Epidermal melanocyte (primary cell): Measurements from ENCODE around the gene STK16.

ENCODE experiments used
- DNase-seq: peaks from one replicate; pipeline ENCODE4 v3.0.0; 2011; ENCODE audit warnings: low spot score; ENCODE audit not compliant: insufficient read length

The STK16 gene

DNA sequence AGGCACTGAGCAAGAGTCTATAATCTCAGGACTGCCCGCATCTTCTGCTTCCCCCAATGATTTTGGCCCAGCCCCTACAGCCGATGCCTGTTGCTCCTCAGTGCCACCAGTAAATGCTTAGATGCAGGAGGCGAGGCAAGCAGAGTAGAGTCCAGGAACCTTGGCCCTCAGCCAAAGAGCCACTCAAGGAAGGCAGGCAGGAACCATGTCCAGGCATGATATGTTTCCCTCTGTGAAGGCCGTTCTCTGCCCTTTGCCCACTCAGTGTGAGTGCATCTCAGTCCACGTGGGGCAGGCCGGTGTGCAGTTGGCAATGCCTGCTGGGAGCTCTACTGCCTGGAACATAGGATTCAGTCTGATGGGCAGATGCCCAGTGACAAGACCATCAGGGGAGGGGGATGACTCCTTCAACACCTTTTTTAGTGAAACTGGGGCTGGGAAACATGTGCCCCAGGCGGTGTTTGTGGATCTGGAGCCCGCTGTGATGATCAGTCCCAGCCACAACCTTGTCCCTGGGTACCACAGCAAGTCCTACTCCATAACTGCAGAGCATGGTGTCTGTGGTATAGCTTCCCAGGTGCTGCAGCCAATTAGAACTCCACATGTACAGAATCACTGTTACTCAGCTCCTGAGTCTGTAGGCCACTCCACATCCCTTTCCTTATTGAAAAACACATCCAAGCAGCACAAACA is 24.2 kb downstream of the STK16 start:
- DNase-seq, result no peak

DNA sequence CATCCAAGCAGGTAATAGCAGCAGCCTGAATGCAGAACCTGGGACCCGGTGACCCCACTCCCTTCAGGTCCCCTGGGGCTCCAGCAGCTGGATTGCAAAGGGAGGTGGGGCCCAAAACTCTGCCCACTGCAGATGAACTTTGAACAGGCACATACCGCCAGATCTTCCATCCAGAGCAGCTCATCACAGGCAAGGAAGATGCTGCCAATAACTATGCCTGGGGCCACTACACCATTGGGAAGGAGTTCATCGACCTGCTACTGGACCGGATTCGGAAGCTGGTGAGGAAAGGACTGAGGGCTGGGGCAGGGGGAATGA is 24.7 kb downstream of the STK16 start:
- DNase-seq, result no peak

DNA sequence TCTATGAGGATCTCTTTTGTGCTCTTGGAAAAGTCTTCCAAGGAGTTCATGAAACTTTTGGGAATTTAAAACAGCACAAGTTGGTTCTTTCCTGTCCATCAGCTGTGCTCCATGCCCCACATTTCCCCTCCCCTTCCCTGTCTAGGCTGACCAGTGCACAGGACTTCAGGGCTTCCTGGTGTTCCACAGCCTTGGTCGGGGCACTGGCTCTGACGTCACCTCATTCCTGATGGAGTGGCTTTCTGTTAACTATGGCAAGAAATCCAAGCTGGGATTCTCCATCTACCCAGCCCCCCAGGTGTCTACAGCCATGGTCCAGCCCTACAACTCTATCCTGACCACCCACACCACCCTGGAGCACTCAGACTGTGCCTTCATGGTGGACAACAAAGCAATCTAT is 25.7 kb downstream of the STK16 start:
- no peak for DNase-seq

DNA sequence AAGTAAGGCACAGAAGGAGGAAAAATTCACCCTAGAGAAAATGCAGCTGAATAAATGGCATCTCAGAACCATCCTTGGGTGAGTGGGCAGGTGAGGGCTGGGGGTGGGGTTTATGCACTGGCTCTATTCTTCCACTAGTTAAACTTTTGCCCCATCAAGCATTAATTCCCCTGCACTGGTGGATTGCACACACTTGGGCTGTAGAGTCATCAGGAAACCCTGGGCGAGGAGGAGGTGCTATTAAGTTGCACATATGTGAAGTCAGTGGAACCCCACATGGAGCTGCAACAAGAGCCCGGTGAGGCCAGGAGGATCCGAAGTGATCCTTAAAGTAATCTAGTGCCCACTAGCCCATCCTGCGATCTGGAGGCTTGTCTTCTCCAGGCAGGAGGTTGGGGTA is 27.1 kb downstream of the STK16 start:
- no peak for DNase-seq

DNA sequence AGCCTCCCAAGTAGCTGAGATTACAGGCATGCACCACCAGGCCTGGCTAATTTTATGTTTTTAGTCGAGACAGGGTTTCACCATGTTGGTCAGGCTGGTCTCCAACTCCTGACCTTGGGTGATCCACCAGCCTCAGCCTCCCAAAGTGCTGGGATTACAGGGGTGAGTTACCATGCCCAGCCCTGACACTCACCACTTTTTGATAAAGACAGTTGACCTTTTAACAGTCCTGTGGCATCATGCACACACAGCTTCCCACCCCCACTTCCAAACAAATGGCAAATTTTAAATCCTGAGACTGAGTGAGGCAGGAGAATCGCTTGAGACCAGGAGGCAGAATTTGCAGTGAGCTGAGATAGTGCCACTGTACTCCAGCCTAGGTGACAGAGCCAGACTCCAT is 27.7 kb downstream of the STK16 start:
- DNase-seq, result no peak

DNA sequence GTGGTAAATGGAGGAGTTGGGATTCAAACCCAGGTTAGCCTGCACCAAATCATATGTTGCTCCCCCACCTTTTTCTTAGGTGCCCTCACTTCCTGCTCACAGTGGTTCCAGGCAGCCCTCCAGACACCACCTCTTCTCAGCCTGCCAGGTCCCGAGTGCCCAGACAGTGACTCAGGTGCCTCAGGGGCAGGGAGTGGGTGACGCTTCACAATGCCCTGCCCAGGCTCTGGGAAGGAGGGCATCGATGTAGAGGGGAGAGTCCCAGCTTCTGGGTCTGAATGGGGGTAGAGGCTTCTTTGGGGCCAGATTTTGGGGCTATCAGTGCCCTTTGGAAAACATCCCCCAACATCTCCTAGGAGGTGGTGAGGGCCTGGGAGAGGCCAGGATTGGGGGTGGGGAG is 28.7 kb downstream of the STK16 start:
- DNase-seq, result no peak

DNA sequence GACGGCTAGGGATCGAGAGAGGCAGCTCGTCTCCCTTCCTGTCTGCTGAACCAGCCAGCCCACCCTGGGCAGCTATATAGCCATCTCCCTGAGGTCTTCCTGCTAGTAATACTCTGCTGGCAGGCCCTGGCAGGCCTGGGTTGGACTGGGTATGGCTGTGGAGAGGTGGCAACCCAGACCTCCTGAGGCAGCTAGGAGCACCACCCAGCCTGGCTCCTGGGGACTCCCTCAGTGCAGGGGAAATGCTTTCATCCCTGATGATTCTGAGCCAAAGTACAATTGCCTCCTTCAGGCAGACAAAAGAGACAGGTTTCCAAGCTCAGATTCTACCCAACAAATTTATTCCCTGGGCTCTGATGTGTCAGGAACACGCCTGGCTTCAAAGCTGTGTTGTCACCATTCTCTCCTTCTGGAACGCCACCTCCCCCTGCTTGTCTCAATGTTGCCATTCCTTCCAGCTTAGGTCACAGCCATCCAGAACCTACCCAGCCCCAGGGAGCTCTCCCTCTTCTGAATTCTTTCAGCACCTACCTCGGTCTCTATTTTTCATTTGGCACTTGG is 29.2 kb downstream of the STK16 start:
- DNase-seq, result no peak

DNA sequence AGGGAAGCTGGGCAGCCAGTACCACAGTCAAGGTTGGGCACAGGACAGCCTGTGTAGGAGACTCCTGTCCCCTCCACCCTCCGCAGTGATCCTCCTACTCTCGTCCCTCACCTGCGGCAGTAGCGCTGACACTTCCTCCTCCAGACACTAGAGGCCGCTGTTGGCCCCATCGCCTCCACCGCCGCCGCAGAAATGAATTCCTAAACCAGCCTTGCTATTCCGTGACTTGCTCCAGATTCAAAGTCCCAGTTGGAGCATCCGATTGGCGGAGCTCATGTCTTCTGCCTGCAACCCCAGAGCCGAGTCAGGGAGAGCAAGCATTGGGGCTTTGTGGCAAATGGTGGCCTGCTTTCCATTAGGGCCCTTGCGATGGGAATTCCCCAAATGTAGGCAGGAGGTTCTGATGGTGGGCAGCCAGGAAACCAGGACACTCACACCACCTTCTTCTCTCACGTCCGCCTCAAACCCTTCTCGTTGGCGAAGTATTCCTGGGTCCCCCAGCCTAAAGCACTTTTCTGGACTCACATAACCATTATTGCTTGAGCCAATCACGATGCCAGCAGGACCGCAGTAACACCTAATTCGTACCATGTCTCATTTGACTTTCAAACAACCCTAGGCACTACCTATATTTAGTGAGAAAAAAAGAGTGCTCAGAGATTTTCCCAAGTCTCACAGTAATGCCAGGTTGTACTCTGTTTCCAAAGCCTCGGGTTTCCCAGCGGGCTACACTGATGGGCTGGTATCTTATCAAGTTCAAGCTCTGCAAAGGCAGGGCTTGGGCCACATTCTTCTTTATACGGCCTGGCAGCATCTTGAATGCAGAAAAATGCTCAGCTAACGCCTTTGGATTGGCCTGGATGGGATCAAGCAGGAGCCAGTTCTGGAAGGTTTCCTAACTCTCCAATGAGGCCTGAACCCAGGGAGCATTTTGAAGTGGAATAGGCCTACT is 32.7 kb downstream of the STK16 start:
- DNase-seq, result peak; percentile 60

DNA sequence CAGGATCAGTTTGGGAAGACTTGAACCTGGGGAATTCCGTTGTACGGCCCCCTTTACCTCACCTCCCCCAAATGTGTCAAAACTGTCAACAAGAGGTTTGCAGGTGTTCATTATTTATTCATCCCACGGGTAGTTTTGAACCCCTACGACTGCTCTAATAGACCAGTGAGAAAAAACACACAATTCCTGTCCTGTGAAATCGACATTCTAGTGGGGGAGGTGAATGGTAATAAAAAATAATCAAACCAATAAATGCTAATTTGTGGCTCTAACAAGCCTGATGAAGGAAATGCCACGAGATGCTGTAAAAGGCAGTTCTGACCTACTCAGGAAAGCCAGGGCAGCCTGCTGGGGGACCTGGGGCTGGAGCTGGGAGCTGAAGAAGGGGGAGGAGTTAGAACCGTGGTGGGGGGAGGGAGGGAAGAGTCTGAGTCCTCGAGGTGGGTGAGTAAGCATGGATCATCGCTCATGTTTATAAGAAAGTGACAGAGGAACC is 33.4 kb downstream of the STK16 start:
- DNase-seq, result no peak

DNA sequence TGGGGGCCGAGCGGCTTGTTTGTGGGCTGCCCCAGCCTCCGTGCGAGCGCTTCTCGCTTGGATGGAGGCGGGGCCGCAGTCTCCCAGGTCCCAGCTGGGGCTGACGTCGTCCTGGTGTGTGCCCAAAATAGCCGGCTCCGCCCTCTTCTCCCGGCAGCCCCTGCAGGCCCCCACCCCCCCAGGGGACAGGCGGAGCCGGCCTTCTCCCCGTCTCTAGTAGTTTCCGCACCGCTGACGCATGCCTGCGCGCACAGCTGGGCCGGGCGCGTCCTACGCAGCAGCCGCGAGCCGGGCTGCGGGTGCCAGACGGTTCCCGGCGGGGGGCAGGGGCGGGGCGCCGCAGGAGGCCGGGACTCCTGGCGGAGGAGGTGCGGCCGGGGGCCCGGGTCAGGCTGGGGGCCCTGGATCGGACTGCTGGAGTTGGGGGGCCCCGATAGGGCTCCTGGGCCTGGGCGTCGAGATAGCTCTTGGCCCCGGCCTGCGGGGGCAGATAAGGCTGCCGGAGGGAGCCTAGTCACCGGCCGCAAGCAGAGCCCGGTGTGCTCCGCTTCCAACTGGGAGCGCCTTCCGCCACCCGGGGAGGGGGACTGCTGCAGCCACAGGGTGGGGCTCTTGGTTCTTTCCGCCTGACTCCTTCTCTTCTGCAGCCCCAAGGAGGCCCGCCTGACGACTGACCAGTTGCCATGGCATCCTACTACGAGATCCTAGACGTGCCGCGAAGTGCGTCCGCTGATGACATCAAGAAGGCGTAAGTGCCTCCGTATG is 34.1 kb downstream of the STK16 start, which contains the start of gene DNAJB2:
Gene DNAJB2 (plus strand): TSS at position 216 of the 765 bp plus-strand sequence. CDS start 468 bp downstream, at position 684.
- DNase-seq, result peak; percentile 99

DNA sequence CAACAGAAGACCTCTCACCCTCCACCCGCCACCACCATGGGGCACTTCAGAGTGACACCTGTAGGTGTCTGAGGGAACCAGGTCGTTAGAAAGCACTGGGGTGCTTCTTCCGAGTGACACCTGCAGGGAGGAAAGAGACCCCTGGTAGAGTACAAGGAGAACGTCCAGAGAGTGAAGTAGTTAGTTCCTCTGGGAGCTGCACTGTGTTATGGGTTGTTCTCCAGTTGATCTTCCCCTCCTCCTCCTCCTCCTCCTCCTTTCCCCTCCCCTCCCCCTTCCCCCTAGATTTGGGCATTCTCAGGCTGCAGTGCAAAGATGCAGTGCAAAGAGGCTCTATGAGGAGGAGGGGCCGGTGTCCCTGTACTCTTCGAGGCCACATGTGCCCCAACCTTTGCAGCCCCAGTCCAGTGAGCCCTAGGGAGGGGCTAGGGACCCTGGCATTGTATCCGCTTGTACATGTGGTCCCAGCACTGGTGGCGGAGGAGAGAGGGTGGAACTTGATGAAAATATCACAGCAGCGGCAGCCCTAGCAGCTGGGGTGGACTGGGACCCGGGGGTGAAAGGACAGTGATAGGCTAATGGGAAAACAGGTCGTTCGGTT is 34.7 kb downstream of the STK16 start:
- no peak for DNase-seq

DNA sequence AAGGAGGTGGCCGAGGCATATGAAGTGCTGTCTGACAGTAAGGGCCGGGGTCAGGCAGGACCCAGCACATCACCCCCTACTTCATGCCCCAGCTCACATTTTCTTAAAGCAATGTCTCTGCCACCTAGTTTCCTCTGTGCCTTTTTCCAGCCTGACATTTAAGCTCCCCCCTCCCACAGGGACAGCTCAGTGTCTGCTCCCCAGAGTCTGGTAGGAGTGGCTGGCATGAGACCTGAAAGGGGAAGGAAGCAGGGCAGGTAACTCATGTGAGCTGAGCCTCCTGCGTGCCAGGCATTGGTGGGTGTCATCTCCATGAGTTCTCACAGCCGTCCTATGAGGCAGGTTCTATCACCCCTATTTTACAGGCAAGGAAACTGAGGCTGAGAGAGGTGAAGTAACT is 35.4 kb downstream of the STK16 start:
- DNase-seq, result no peak

DNA sequence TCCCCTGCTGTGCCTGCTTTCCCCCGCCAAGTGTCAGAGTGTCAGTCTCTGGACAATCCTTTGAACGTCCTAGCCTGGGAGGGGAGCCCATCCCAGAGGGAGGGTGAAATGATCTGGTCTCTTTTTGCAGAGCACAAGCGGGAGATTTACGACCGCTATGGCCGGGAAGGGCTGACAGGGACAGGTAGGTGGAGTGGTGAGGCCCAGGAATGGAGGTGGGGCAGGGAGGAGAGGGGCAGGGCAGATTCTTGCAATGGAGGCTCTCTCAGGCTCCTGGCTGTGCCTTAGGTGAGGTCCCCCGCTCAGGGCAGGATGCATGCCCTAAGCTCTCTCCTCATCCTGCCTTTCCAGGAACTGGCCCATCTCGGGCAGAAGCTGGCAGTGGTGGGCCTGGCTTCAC is 36.3 kb downstream of the STK16 start:
- no peak for DNase-seq

DNA sequence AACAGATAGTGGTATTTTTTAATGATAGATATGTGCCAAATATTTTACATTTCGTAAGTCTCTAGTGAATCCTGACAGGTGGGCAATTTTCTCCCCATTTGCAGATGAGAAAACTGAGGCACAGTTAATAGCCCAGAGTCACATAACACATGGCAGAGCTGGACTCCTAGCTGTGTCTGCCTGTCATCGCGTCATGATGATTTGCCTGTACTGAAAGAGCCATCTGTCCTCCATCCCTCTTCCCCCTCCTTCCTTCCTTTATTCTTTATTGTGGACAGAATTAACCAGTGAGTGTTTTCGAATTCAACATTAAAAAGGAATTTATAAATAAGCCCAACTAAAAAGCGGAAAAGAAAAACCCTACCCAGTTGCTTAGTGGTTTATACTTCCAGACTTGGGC is 37.1 kb downstream of the STK16 start:
- DNase-seq, result no peak

DNA sequence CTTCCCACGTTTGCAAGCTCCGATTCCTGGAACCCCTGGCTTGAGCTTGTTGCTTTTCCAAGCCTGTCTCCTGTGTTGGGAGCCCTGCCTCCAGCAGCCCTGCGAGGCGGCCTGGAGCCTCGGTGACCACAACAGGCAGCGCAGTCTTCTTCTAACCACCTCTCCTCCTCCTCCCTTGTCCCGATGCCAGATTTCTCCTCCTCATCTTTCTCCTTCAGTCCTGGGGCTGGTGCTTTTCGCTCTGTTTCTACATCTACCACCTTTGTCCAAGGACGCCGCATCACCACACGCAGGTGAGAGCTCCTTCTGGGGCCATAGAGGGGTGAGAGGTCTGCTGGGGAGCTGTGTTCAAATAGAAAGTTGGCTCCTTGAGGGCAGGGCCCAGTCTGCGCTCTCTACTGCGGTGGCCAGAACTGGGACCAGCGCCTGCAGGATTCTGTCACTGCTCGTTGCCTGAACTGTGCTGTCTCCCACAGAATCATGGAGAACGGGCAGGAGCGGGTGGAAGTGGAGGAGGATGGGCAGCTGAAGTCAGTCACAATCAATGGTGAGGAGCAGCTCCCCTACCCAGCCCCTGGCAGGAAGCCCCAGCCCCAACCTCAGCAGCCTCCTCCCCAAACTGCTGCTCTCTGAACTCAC is 37.8 kb downstream of the STK16 start:
- no peak for DNase-seq

DNA sequence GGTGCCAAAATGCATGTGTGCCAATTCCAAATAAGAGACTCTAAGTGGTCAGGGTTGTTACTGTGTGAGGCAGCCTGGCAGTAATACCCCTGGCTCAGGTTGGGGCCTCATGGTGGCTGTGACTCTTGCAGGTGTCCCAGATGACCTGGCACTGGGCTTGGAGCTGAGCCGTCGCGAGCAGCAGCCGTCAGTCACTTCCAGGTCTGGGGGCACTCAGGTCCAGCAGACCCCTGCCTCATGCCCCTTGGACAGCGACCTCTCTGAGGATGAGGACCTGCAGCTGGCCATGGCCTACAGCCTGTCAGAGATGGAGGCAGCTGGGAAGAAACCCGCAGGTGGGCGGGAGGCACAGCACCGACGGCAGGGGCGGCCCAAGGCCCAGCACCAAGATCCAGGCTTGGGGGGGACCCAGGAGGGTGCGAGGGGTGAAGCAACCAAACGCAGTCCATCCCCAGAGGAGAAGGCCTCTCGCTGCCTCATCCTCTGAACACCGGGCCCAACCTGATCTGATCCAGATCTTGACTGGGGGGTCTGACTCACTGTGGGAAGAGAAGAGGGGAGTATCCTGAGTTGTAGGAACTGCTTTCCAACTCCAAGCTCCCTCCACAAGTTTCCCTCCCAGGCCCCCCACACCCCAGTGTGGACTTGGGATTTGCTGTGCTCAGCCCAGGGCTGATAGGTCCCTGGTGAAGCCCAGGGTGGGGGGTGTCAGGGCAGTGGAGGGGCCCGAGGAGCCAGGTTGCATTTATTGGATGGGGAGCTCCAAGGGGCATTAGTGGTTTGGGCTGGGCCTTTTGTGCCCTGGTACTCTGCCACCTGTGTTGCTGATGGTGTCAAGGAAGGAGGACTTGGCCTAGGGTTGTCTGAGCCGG is 39.5 kb downstream of the STK16 start:
- DNase-seq, result no peak

DNA sequence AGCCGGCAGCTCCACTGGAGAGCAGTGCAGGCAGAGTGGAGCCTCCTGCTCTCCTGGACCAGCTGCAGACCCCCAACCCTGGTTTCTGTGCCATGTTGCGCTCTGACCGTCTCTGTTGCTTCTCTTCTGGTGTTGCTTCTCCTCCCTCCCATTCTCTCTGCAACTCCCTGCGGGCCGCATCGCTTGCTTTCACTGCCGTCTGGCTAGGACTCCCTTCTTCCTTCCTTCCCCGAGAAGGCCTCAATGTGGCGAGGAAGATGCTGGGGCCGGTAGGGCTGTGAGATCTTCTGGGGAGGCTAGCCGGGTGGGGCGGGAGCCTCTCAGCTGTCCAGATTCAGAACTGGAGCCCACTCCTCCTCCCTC is 40.1 kb downstream of the STK16 start:
- no peak for DNase-seq

DNA sequence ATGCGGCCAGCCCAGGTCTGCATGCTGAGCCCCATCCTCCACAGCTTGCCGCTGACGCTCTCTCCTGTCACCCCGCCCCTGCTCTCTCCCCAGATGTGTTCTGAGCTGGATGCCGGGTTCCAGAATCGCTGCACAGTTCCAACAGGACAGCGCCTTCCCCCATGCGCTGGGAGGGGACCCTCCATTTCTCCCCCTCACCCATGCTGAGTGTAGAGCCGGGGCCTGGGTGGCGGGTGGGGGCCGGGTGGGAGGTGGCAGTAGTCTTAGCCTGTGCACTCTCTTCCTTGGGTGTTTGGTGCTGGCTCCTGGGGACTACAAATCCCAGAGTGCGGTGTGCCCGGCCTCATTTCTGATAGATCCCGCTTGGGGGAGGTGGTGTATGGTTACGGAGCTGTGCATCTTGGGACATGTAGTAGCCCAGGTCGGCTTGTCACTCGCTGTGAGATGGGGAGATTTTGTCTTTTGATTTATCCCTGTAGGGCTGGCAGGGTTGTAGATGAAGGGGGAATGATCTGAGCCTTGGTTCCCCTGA is 40.7 kb downstream of the STK16 start:
- DNase-seq, result no peak

DNA sequence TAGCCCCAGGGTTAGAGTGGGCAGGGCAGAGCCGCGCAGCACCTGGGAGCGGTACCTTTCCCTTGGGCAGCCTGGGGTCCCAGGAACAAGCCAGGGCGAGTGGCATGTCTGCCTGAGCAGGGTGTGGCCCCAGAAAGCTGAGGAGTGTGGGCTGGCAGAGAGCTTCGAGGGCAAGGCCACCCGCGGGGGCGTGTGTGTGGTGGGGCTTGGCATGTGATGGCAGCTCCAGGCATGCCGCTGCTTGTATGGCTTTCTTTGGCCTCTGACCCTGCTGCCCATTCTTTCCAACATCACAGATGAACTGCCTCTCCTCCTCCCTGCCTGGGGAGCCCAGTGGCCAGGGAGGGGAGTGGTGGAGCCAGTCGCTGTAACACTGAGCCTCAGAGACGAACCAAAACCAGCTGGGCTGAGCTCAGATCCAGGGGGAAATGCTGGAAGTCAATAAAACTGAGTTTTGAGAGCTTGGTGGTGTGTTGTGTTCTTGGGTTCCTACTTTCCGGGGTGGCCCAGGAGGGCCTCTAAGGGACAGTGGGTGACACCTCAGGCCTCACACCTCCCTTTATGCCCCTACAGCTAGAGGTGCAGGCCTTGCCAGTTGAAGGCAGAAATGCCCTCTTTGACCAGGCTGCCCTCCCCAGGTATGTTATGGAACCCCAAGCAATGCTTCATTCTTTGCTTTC is 41.3 kb downstream of the STK16 start:
- DNase-seq, result no peak
